Common myeloid progenitor, CD34-positive (primary cell): Measurements from ENCODE around the gene LRIG3.
A peak's percentile ranks its signal among the peaks of the same experiment; 100 is the strongest.

ENCODE experiments used
- CTCF ChIA-PET: fragments of 350-600 bp; sonication (Branson Sonifier 250); formaldehyde crosslinking; loops from one replicate; lab custom pipeline; 2021; ENCODE audit warnings: antibody characterized with exemption; lab: Charles Lee
- POLR2A ChIA-PET: fragments of 350-600 bp; sonication (Branson Sonifier 250); formaldehyde crosslinking; loops from one replicate; lab custom pipeline; 2021; ENCODE audit warnings: antibody characterized with exemption; lab: Charles Lee
- DNase-seq, 3 donors: peaks; one replicate each; pipeline versions ENCODE4 v3.0.0 to v3.0.0-alpha.2; 2013
- H3K27ac ChIP-seq, 2 experiments: 1 replicate in 1 of 2; 2 replicates in 1 of 2; pipeline ENCODE4 v1.7.0; 2013; ENCODE audit warnings: inconsistent platforms in 2 of 2, low read length in 2 of 2, mild to moderate bottlenecking in 2 of 2, low read depth in 1 of 2, moderate library complexity in 1 of 2; ENCODE audit not compliant: severe bottlenecking in 2 of 2, insufficient read depth in 1 of 2, poor library complexity in 1 of 2
- H3K27me3 ChIP-seq, 5 experiments: replicated peaks in 2 of 5; 1 replicate in 3 of 5; 2 replicates in 2 of 5; pipeline versions ENCODE4 v1.6.1 to v1.7.0; 2013; ENCODE audit warnings: low read length in 4 of 5, mild to moderate bottlenecking in 2 of 5, moderate library complexity in 2 of 5, inconsistent platforms in 1 of 5; ENCODE audit not compliant: insufficient read depth in 5 of 5, control insufficient read depth in 4 of 5
- H3K36me3 ChIP-seq, 4 experiments: 1 replicate in 2 of 4; 2 replicates in 2 of 4; pipeline versions ENCODE4 v1.6.1 to v1.7.0; 2013; ENCODE audit warnings: low read length in 3 of 4, control low read depth in 1 of 4, mild to moderate bottlenecking in 1 of 4; ENCODE audit not compliant: control insufficient read depth in 4 of 4, insufficient read depth in 4 of 4
- H3K4me1 ChIP-seq, 4 experiments: 1 replicate in 3 of 4; 2 replicates in 1 of 4; pipeline versions ENCODE4 v1.6.1 to v1.7.1; 2013; ENCODE audit warnings: low read length in 3 of 4, mild to moderate bottlenecking in 3 of 4, control low read depth in 1 of 4, inconsistent platforms in 1 of 4, moderate library complexity in 1 of 4; ENCODE audit not compliant: control insufficient read depth in 4 of 4, insufficient read depth in 4 of 4; ENCODE audit errors: control extremely low read depth in 1 of 4
- H3K4me3 ChIP-seq, 7 experiments: 1 replicate in 4 of 7; 2 replicates in 3 of 7; pipeline versions ENCODE4 v1.5.1 to v1.7.0; 2013; ENCODE audit warnings: mild to moderate bottlenecking in 7 of 7, low read length in 6 of 7, moderate library complexity in 6 of 7, inconsistent platforms in 2 of 7, low read depth in 2 of 7, control low read depth in 1 of 7; ENCODE audit not compliant: insufficient read depth in 4 of 7, control insufficient read depth in 1 of 7; ENCODE audit errors: extremely low read depth in 1 of 7
- H3K9me3 ChIP-seq, 5 experiments: 1 replicate in 4 of 5; 2 replicates in 1 of 5; pipeline versions ENCODE4 v1.6.1 to v1.7.1; 2013; ENCODE audit warnings: low read length in 4 of 5, mild to moderate bottlenecking in 2 of 5, inconsistent platforms in 1 of 5, low read depth in 1 of 5, moderate library complexity in 1 of 5; ENCODE audit not compliant: control insufficient read depth in 4 of 5, insufficient read depth in 2 of 5; ENCODE audit errors: control extremely low read depth in 1 of 5
- WGBS: methylation state at CpG from one replicate; pipeline ENCODE4 v1.1.5; 2013; ENCODE audit not compliant: insufficient coverage; 5-methylcytosine and 5-hydroxymethylcytosine counted together

LRIG3 gene

DNA sequence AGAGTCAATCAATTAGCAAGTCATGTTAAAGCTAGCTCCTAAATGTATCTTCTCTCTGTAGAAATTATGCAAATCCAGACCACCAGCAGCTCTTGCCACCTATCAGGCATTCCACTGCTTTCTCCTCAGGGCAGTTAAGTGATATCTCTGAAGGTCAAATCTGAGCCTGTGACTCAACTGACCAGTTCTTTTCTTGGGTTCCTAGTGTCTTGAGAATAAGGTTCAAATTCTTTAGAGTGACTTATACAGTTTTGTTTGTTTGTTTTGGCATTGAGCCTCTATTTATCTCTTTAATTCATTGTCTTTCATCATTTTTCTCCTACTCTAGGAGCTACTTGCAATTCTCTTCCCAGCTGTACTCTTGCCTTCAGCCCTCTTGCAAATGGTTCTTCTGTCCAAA, 2.5 kb upstream of the LRIG3 start:
- peaks cover 4 to 45% (median 16%) of the 10 kb centered on the region in 5 experiments for H3K27me3 ChIP-seq
- H3K36me3 ChIP-seq: no peaks in the 10 kb centered on the region
- H3K9me3 ChIP-seq: peaks cover 0 to 1% (median 0%) of the 10 kb centered on the region in 5 experiments
- ChIA-PET POLR2A (no interaction called here), CTCF (no interaction called here)
- peaks cover 0 to 22% (median 14%) of the 10 kb centered on the region in 4 experiments for H3K4me1 ChIP-seq
- H3K27ac ChIP-seq: no peak overlapping the region
- H3K4me3 ChIP-seq: no peak overlapping the region
- no peak for DNase-seq

GRCh38 chr12:58920961-58921861, 907 bp upstream of the LRIG3 start:
- ChIA-PET POLR2A (no interaction called here), CTCF (interaction anchor here (1.0 kb wide), 1 partner anchor 15 kb away, joined by 3 read pairs; no protein-coding TSS in a partner anchor)
- Histone ChIP-seq H3K4me1 (peaks cover 0 to 22% (median 14%) of the 10 kb centered on the region in 4 experiments), H3K36me3 (no peaks in the 10 kb centered on the region), H3K27me3 (peaks cover 7 to 53% (median 19%) of the 10 kb centered on the region in 5 experiments), H3K4me3 (peak overlapping the region in 4 of 7 experiments; percentile 63 to 81 (median 72)), H3K27ac (no peak overlapping the region), H3K9me3 (peaks cover 0 to 1% (median 0%) of the 10 kb centered on the region in 5 experiments)
- DNase-seq: no peak
- 83% methylated on average over 3 of the region's 15 CpGs for whole genome bisulfite sequencing

DNA sequence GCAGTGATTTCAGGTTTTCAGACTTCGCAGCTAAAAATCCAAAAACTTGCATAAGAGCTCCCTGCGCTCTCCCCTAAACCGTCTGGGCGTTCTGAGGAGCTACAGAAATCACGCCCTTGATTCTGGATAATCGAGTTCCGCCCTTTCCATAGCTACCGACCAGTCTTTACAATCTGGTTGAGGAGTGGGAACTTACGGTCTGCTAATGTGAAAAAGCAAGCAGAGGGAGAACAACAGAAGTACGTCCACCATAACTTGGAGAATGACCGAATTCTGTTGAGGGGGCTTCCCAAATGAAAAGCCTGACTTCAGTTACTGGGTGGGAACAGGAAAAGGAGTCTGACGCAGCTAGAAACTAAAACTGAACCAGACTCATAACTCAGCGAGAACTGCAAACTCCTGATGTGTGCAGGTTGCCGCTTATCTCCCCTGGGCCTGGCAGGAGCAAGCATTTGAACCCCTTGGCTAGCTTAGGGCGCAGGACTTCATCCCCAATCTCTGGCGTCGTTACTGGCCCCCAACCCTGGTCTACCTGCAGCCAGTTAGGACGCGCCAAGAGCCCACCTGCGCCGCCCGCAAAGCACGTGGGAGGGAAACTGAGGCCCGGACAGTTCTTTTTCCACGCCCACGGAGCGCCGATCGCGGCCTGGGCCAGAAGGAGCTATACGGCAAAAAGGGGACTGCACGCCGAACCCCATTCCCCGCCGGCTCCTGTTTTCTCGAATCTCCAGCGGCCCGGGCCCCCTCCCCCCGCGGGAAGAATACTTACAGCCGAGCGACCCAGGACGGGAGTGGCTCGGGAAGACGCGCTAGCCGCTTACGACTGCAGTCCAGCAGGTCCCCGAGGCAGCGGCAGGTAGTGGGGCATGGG, 838 bp downstream of the LRIG3 start:
- no peak overlapping the region for H3K27ac ChIP-seq
- POLR2A ChIA-PET: no interaction called here

GRCh38 chr12:58918469-58918844, 1.8 kb downstream of the LRIG3 start:
- 66% methylated on average over 2 of the region's 4 CpGs for WGBS
- no peak overlapping the region for H3K4me3 ChIP-seq
- CTCF ChIA-PET: no interaction called here
- H3K9me3 ChIP-seq: peaks cover 0 to 1% (median 0%) of the 10 kb centered on the region in 5 experiments
- DNase-seq: no peak
- no peaks in the 10 kb centered on the region for H3K36me3 ChIP-seq
- peaks cover 7 to 63% (median 19%) of the 10 kb centered on the region in 5 experiments for H3K27me3 ChIP-seq
- peaks cover 0 to 22% (median 14%) of the 10 kb centered on the region in 4 experiments for H3K4me1 ChIP-seq
- POLR2A ChIA-PET: no interaction called here
- H3K27ac ChIP-seq: no peak overlapping the region

More for the DNA sequence above, 838 bp downstream of the LRIG3 start:
- peaks cover 0 to 22% (median 14%) of the 10 kb centered on the region in 4 experiments for H3K4me1 ChIP-seq
- WGBS: 5% methylated on average over 45 of the region's 50 CpGs
- CTCF ChIA-PET: no interaction called here
- H3K9me3 ChIP-seq: peaks cover 0 to 1% (median 0%) of the 10 kb centered on the region in 5 experiments
- H3K4me3 ChIP-seq: peak overlapping the region; percentile 56 to 81 (median 68)
- peak in 2 of 3 donors; percentile 12 to 20 for DNase-seq
- H3K36me3 ChIP-seq: no peaks in the 10 kb centered on the region
- peaks cover 7 to 63% (median 19%) of the 10 kb centered on the region in 5 experiments for H3K27me3 ChIP-seq

DNA sequence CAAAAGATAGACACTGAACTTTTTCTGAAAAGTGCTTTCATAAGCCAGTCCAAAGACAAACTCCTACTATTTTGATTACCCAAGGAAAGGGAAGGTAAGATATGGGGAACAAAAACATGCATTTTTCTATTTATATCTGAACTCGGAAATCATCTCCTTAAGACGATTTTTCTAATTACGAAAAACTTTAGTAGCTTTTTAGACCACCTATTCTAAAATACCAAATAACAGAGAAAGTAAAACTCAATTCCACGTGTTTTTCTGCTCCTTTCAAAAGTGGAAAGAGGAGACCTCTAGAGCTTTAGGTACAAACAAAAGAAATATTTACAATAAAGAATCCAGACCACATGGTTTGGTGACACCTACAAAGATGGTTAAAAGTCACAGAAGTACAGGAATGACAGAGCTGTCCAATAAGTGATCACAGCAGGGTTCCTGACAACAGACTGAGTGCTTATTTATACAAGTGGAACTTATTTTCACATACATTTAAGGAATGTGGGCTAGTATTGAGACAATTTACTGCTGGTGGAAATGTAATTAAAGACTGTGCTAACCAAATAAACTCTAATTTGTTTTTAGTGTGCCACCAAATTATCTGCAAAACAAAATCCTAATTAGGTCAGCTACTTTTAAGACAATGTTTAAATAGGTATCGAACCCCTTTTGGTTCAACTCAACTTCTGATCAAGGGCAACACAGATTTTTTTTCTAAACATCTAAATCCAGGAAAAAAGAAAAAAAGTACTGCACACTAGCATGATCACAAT, 2.4 kb downstream of the LRIG3 start:
- Histone ChIP-seq H3K4me3 (no peak overlapping the region), H3K27me3 (peaks cover 7 to 57% (median 19%) of the 10 kb centered on the region in 5 experiments), H3K36me3 (no peaks in the 10 kb centered on the region), H3K9me3 (peaks cover 0 to 1% (median 0%) of the 10 kb centered on the region in 5 experiments), H3K4me1 (peaks cover 0 to 22% (median 14%) of the 10 kb centered on the region in 4 experiments), H3K27ac (no peak overlapping the region)
- ChIA-PET CTCF (no interaction called here), POLR2A (no interaction called here)
- WGBS: 83% methylated on average over 4 of the region's 5 CpGs
- DNase-seq: no peak

- WGBS: 94% methylated on average over 2 of the region's 6 CpGs
- Histone ChIP-seq H3K36me3 (no peaks in the 10 kb centered on the region), H3K4me1 (peaks cover 0 to 22% (median 14%) of the 10 kb centered on the region in 4 experiments), H3K27ac (no peak overlapping the region), H3K4me3 (no peak overlapping the region), H3K9me3 (peaks cover 0 to 1% (median 0%) of the 10 kb centered on the region in 5 experiments), H3K27me3 (peaks cover 7 to 54% (median 19%) of the 10 kb centered on the region in 5 experiments)
- ChIA-PET CTCF (no interaction called here), POLR2A (no interaction called here)
- DNase-seq: no peak
Observed at GRCh38 chr12:58916921-58917511, 3.3 kb downstream of the LRIG3 start.
